Measurements from ENCODE around the gene SORCS2. TPM values are rescaled to one million over a fixed set of nuclear protein-coding genes. Genes with fewer than 3 reads are reported as not detected.

SORCS2 gene
- total and polyA plus RNA-seq, 2 of the 8 experiments (the other 6 are each of a cell fraction or from before 2014, with no cell fraction given): 0.36 to 1.8 TPM

DNA sequence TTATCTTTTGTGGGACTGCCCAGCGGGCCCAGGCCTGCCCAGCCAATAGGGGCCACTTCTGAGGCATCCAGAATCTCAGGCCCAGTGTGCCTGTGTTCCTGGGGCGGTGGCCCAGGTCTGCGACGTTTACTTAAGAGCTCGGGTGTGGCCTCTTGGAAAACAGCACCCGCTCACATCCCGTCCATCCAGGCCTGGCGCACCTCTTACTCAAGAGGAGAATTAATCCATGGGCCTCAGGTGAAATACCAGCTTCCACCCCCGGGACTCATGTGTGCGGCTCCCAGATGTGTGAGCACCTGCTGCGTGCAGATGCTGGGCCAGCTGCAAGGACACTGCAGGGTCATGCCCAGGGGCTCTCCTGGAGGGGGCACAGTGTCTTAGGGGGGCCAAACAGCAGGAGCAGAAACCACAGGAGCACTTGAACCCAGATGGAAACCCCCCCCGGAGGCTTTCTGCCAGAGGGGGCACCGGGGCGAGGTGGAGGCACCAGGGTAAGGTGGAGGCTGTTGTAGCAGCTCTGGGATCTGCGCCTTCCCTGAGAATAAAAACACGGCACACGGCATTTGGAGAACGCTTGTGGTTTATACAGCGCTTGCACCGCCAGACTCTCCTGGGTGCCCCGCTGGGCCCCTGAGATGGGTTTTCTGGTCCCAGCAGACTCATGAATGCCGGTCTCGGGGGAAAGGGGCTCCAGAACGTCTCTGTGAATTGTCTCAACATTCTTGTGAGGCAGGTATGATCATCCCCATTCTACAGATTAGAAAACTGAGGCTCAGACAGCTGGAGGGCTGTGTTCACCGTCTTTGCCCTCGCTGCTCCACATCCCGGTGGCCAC lies 239.6 kb downstream of the SORCS2 start (continued):
- TF ChIP-seq RXRA (IDR thresholded peaks at IDR 0.05; ENCODE audit: insufficient read depth, low read depth, low read length) (no peak), BRCA1 (IDR thresholded peaks at IDR 0.05; ENCODE audit: low read depth, low read length) (no peak), RFX5 (IDR thresholded peaks at IDR 0.05; ENCODE audit: borderline replicate concordance, low read depth, low read length) (no peak), POLR2AphosphoS5 (IDR thresholded peaks at IDR 0.05; ENCODE audit: low read depth, low read length) (no peak), TAF1 (IDR thresholded peaks at IDR 0.05; ENCODE audit: low read depth, low read length) (no peak), NANOG (IDR thresholded peaks at IDR 0.05; ENCODE audit: insufficient read depth, low read depth, low read length, poor library complexity, severe bottlenecking) (no peak), KDM1A (IDR thresholded peaks at IDR 0.05; ENCODE audit: borderline replicate concordance, low read length) (no peak), CTBP2 (IDR thresholded peaks at IDR 0.05; ENCODE audit: borderline replicate concordance, insufficient read depth, insufficient read length, low read length) (no peak)
- TF ChIP-seq, protein P1, sequence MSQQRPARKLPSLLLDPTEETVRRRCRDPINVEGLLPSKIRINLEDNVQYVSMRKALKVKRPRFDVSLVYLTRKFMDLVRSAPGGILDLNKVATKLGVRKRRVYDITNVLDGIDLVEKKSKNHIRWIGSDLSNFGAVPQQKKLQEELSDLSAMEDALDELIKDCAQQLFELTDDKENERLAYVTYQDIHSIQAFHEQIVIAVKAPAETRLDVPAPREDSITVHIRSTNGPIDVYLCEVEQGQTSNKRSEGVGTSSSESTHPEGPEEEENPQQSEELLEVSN (IDR thresholded peaks at IDR 0.05): no peak
- TF ChIP-seq, protein P2, sequence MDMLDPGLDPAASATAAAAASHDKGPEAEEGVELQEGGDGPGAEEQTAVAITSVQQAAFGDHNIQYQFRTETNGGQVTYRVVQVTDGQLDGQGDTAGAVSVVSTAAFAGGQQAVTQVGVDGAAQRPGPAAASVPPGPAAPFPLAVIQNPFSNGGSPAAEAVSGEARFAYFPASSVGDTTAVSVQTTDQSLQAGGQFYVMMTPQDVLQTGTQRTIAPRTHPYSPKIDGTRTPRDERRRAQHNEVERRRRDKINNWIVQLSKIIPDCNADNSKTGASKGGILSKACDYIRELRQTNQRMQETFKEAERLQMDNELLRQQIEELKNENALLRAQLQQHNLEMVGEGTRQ (IDR thresholded peaks at IDR 0.05; ENCODE audit: low read length): no peak
